ENCODE results near the gene KIF5A. TPM values are rescaled to one million over a fixed set of nuclear protein-coding genes. Genes with fewer than 3 reads are reported as not detected.

Gene KIF5A
- total and polyA plus RNA-seq, 2 donors (not counting 1 experiment from before 2014, with no cell fraction given): 0.09 to 0.67 TPM

GRCh38 chr12:57620936-57621496 is 71.2 kb downstream of the KIF5A start:
- no peaks in the 10 kb centered on the region for H3K79me2 ChIP-seq (ENCODE audit: control insufficient read depth, insufficient read depth, low read length)
- no peak for ATAC-seq (ENCODE audit: low read depth)
- peak overlapping the region; percentile 56 for H3K9ac ChIP-seq (ENCODE audit: low read length)
- H3K27ac Mint-ChIP-seq: no peak overlapping the region
- peaks cover 85% of the 10 kb centered on the region for H3K27me3 Mint-ChIP-seq
- ChIA-PET POLR2A (interaction anchor here (0.6 kb wide), 1 partner anchor 27 kb away, joined by 3 read pairs; no protein-coding TSS in a partner anchor), CTCF (interaction anchor here (0.6 to 5.1 kb wide), 16 partner anchors 9 to 165 kb away, joined by 3 to 122 read pairs (median 5); partner anchors contain the start of genes ARHGAP9 and B4GALNT1)
- peaks cover 0 to 87% (median 62%) of the 10 kb centered on the region in 4 experiments for H3K27me3 ChIP-seq (replicated peaks in 1 of 4; ENCODE audit: control extremely low read depth in 1 of 4, control insufficient read depth in 3 of 4, insufficient read depth in 4 of 4, low read length in 3 of 4)
- H3K4me2 ChIP-seq (replicated peaks; ENCODE audit: low read depth, low read length, poor library complexity, severe bottlenecking): peak overlapping the region; percentile 92
- H3K4me3 Mint-ChIP-seq: peak overlapping the region; percentile 85
- DNase-seq: peak; percentile 58
- no peaks in the 10 kb centered on the region for H3K36me3 ChIP-seq (replicated peaks in 1 of 2; ENCODE audit: control extremely low read depth in 1 of 2, control insufficient read depth in 1 of 2, extremely low read depth in 1 of 2, insufficient read depth in 2 of 2, low read length in 1 of 2)
- H3K9me3 Mint-ChIP-seq (ENCODE audit: insufficient read depth): no peaks in the 10 kb centered on the region
- peaks cover 32 to 45% of the 10 kb centered on the region in 2 donors for H3K4me1 ChIP-seq (ENCODE audit: control insufficient read depth in 2 of 2, insufficient read depth in 2 of 2, low read length in 2 of 2)
- H4K20me1 ChIP-seq (ENCODE audit: control insufficient read depth, insufficient read depth, low read length, poor library complexity, severe bottlenecking): peaks cover 7% of the 10 kb centered on the region
- H3K9me3 ChIP-seq (ENCODE audit: control extremely low read depth in 1 of 3, control insufficient read depth in 2 of 3, insufficient read depth in 1 of 3, low read length in 2 of 3): peaks cover 0 to 18% (median 0%) of the 10 kb centered on the region in 3 donors
- no peak for TF ChIP-seq CTCF (IDR thresholded peaks at IDR 0.05)
- no peak for TF ChIP-seq EZH2 (IDR thresholded peaks at IDR 0.05; ENCODE audit: borderline replicate concordance, insufficient read depth, low read depth, low read length, poor library complexity, severe bottlenecking)
- H3K27ac ChIP-seq (ENCODE audit: low read length in 2 of 2): no peak overlapping the region
- H3K4me1 Mint-ChIP-seq: peaks cover 37% of the 10 kb centered on the region
- 2% methylated on average over 42 of the region's 42 CpGs for WGBS (ENCODE audit: insufficient coverage)
- intact Hi-C loops (cut with micrococcal nuclease): loop anchor here (1.0 to 5.0 kb wide), 4 partner anchors 38 to 162 kb away; partner anchors contain the start of genes ARHGAP9, DDIT3, GLI1 and MBD6
- peak overlapping the region; percentile 13 to 51 (median 47) for H3K4me3 ChIP-seq (ENCODE audit: control extremely low read depth in 1 of 5, extremely low read depth in 1 of 5, insufficient read depth in 1 of 5, low read depth in 2 of 5, low read length in 4 of 5)
- peak overlapping the region; percentile 58 for H2AFZ ChIP-seq (ENCODE audit: insufficient read depth, low read depth, low read length, poor library complexity, severe bottlenecking)
